ENCODE measurements around the gene NBAS.
"Not testable (repeated sequence)": the region's sequence is repeated elsewhere in the genome, so short reads cannot be mapped to it uniquely, and the experiment has no call there.

The NBAS gene

DNA sequence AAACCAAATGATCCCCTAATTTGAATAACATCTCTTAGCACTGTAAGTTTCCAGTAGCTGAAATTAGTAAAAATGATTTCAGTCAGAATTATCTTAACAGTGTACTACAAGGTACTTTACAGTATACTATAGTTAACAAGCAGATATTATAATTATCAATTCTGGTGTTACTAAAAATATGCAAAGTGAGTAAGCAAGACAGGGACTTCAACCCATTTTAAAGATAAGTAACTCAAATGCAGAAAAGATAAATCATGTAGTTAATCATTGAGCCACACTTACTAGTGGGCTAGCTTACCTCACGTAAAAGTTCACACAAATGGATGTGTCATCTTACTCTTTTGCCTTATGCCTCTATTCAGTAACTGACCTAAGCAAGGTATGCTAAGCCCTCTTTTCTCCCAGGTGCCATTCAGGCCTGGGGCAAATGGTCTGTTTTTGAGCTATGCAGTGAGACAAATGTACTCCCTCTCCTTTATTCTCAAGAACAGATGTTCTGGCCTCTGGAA lies 101.0 kb downstream of the NBAS start:
- DNase-seq (ENCODE audit: low read depth): no peak

GRCh38 chr2:15458277-15458676 lies 102.9 kb downstream of the NBAS start:
- no peak for DNase-seq (ENCODE audit: low read depth)

- no peak for DNase-seq (ENCODE audit: low read depth)
Observed at GRCh38 chr2:15457868-15458267, 103.3 kb downstream of the NBAS start.

- DNase-seq (ENCODE audit: low read depth): no peak
Observed at GRCh38 chr2:15456352-15456751, 104.8 kb downstream of the NBAS start.

DNA sequence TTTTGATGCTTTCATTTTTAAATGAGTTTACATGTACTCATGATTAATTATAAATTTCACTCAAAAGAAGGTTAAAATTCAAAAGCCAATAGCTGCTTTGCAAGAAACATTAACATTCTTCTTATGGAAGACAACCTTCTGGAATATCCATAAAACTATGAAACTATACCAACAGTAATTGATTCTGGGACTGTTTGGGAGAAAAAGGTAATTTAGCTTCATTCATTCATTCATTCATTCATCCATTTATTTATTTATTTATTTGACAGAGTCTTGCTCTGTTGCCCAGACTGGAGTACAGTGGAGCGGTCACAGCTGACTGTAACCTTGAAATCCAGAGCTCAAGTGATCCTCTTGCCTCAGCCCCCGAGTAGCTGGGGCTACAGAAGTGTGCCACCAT lies 110.3 kb downstream of the NBAS start:
- DNase-seq (ENCODE audit: low read depth): no peak

DNA sequence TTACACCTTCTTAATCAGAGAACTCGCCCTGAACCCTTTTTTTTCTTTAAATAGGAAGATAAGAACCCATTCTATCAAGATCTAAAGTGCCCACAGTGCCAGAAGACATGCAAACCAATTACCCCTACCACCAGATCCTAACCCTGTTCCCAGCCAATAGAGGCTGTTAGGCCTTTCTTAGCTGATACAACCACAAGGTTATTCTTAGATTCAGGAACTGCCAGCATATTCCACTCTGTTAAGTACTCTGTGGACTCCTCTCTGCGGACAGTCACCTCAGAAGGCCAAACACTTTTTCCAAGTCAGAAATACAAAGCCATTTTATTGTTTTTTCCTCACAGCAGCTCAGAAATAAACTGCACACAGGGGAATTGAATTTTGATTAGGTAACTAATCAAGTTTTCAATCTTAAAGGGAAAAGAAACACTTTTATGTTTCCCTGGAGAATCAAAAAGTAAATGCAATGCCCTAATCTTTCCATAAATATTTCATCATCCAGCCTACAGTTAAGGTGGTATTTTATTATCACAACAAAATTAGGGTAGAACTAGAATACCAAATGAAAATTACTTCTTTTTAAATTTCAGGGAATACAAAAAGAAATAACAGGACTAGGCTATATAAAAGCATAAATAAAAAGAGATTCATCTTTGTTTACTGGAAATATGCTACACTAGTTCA lies 111.4 kb downstream of the NBAS start:
- no peak for DNase-seq (ENCODE audit: low read depth)

- no peak for DNase-seq (ENCODE audit: low read depth)
Observed at GRCh38 chr2:15448250-15448839, 112.8 kb downstream of the NBAS start.

DNA sequence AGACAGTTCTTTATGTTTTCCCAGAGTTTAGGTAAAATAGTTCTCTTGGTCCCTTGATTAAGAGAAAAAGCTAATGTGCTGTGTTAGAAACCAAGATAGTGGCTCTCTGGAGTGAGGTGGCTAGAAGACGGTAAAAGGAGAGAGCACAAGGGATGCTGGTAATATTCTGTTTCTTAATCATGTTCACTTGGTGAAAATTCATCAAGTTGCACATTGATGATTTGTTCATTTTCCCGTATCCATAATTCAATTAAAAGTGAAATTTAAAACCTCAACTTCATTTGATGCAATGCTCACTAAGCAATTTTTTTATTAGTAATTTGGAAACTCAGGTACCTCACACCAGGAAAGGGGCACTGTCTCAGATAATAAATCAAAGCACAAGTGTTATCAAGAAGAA lies 113.8 kb downstream of the NBAS start:
- no peak for DNase-seq (ENCODE audit: low read depth)

DNA sequence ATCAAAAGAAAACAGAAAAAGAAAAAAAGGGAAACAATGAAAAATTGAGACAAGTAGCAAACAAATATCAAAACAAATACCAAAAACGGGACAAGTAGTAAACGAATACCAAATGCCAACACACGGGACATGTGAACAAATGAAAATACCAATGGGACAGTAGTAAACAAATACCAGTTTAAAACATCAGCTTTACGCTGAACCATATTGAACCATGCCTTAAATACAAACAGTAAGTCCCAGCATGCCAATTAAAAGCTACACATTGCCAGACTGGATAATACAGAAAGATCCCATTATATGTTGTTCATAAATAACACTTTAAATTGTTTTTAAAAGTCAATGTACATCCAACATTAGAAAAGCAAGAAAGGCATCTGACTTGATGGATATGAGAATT lies 114.2 kb downstream of the NBAS start:
- no peak for DNase-seq (ENCODE audit: low read depth)

GRCh38 chr2:15445891-15446562 lies 115.1 kb downstream of the NBAS start:
- no peak for DNase-seq (ENCODE audit: low read depth)

DNA sequence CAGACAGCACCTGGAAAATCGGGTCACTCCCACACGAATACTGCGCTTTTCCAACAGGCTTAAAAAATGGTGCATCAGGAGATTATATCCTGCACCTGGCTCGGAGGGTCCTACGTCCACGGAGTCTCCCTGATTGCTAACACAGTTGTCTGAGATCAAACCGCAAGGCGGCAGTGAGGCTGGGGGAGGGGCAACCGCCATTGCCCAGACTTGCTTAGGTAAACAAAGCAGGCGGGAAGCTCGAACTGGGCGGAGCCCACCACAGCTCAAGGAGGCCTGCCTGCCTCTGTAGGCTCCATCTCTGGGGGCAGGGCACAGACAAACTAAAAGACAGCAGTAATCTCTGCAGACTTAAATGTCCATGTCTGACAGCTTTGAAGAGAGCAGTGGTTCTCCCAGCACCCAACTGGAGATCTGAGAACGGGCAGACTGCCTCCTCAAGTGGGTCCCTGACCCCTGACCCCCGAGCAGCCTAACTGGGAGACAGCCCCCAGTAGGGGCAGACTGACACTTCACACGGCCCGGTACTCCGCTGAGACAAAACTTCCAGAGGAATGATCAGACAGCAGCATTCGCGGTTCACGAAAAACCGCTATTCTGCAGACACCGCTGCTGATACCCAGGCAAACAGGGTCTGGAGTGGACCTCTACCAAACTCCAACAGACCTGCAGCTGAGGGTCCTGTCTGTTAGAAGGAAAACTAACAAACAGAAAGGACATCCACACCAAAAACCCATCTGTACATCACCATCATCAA lies 121.2 kb downstream of the NBAS start:
- not testable (repeated sequence) for DNase-seq (ENCODE audit: low read depth)

DNA sequence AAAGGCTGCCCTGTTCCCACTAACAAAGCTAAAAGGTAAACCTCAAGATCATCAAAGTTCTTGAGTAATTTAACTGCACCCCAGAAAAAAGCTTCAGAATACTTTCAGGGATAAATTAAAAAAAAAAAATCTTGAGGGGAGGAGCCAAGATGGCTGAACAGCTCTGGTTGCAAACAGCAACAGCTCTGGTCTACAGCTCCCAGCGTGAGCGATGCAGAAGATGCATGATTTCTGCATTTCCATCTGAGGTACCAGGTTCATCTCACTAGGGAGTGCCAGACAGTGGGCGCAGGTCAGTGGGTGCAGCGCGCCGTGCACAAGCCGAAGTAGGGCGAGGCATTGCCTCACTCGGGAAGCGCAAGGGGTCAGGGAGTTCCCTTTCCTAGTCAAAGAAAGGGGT lies 121.8 kb downstream of the NBAS start:
- DNase-seq (ENCODE audit: low read depth): not testable (repeated sequence)

DNA sequence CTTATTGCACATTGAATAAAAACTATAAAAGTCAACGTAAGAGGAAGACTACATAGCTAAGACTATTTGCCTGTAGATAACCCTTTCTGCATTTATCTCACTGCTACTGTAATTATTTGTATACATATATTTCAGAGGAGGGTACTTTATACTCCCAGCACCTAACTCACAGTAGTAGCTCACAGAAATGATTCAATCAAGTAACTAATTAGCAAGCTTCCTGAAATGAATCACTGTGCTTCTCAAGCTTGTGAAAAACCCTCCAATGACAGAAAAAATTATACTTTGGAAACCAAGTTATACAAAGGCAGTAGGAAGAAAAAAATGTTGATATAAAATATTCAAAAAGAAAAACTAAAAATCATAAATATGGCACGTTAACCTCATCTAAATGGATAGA lies 124.9 kb downstream of the NBAS start:
- DNase-seq (ENCODE audit: low read depth): no peak

DNA sequence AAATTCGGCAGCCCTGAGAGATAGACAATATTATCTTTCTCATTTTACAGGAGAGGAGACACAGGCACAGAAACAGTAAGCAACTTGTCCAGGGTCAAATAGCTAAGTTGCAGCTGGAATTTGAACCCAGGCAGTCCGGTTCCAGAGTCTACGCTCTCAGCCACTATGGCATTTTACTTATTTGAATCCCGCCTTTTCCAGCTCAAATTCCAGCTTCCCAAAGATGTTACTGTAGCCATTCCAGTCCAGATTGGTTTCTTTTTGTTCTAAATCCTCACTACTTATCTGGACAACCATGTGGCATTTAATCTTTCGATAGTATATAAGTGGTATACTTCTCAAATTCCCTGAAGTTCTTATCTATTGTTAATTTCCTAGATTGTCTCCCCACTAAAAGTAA lies 125.7 kb downstream of the NBAS start:
- no peak for DNase-seq (ENCODE audit: low read depth)

DNA sequence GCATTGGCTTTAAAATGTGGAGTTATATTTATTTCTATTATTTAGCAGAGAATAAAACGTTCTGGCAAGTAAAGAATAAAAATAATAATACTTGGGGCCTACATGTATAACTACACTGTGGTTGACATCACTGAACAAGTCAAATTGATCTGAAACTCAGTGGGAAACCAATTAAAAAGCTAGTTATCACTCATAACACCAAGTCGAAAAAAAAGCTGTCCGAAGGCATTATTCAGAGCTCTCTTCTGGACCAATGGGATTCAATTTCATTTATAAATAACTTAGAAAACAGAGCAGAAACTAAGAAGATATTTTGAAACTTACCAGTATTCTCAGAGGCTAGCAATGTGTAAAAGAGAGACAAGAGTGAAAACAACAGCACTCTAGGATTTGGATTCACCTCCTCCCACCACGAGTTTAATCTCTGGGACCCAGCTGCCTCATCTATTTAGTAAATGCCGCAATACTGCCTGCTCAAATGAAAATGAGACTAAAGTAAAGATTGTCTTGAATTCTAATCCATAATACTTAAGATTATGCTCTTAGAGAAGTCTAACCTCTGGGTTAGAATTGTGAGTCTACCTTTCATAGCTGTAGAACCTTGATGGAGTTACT lies 128.4 kb downstream of the NBAS start:
- DNase-seq (ENCODE audit: low read depth): no peak

DNA sequence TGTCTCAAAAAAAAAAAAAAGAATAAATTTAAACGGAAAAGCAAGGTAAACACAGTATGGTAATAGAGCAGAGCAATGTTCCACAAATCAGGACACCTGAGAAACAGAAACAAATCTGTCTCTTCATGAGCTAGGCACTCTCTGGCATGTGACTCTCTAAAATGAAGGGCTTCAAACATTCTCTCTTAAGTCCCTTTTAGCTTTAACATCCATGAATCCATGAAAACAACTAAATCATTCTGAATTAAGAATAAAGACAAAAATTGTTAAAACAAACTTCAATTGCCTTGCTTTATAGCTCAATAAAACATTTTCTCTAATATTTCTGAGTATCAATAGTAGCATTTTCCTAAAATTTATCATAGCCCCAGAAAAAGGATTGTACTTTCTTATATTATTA lies 132.1 kb downstream of the NBAS start:
- no peak for DNase-seq (ENCODE audit: low read depth)

- no peak for DNase-seq (ENCODE audit: low read depth)
Observed at GRCh38 chr2:15427987-15428386, 133.1 kb downstream of the NBAS start.

DNA sequence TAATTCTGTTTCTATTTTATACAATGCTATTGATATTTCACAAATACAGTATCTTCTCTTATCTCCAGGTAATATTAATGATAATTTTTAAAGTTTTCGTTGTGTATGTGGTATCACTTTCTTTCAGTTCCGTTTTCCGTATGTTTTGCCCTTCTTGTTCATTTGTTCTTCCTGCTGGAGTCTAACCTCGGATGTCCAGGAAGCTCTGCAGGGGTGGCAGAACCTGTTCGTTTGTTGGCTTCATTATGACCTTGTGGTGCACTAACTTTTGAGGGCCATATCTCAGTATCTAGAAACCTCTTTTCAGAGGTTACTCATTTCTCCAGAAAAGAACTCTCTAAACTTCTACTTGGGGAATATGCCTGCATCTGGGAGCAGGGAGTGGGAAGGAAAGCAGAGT lies 134.5 kb downstream of the NBAS start:
- no peak for DNase-seq (ENCODE audit: low read depth)

GRCh38 chr2:15425712-15426111 lies 135.4 kb downstream of the NBAS start:
- no peak for DNase-seq (ENCODE audit: low read depth)

DNA sequence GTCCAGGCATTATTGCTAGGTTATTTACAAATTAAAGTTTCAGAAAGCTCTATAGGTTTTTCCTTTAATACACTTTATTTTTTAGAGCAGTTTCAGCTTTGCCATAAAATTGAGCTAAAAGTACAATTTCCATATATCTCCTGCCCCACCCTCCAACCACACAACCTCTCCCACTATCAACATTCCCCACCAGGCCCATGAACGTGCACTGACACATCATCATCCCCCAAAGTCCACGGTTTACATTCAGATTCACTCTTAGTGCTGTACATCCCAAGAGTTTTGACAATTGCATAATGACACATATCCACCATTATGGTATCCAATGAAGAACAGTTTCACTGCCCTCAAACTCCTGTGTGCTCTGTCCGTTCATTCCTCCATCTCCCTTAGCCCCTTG lies 139.4 kb downstream of the NBAS start:
- no peak for DNase-seq (ENCODE audit: low read depth)

DNA sequence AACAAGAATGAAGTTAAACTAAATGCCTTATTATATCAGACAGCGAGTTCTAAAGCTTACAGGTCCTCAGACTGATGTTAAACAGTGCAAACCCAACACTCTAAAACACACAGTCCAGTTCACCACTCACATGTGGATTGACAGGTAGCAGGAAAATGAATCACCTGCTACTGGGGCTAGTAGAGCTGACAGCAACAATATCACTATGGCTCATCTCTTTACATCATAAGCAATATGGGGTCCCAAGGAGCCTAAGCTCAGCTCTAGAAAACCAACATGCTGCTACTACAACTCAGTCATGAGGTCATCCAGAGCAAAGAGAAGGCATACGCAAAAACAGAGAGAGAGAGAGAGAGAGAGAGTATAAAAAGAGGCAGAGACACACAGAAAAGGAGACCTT lies 145.4 kb downstream of the NBAS start:
- DNase-seq (ENCODE audit: low read depth): no peak

- no peak for DNase-seq (ENCODE audit: low read depth)
Observed at GRCh38 chr2:15412779-15413178, 148.4 kb downstream of the NBAS start.
